ENCODE data around the gene SYNE1.

- TF ChIP-seq POLR2A (IDR thresholded peaks at IDR 0.05): no peak
- TF ChIP-seq, protein P1, sequence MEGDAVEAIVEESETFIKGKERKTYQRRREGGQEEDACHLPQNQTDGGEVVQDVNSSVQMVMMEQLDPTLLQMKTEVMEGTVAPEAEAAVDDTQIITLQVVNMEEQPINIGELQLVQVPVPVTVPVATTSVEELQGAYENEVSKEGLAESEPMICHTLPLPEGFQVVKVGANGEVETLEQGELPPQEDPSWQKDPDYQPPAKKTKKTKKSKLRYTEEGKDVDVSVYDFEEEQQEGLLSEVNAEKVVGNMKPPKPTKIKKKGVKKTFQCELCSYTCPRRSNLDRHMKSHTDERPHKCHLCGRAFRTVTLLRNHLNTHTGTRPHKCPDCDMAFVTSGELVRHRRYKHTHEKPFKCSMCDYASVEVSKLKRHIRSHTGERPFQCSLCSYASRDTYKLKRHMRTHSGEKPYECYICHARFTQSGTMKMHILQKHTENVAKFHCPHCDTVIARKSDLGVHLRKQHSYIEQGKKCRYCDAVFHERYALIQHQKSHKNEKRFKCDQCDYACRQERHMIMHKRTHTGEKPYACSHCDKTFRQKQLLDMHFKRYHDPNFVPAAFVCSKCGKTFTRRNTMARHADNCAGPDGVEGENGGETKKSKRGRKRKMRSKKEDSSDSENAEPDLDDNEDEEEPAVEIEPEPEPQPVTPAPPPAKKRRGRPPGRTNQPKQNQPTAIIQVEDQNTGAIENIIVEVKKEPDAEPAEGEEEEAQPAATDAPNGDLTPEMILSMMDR (IDR thresholded peaks at IDR 0.05): no peak
These were observed 545.3 kb downstream of the SYNE1 start for GRCh38 chr6:152091851-152092341.
